A673 (cell line): ENCODE data around the gene IQUB. TPM values are rescaled to one million over a fixed set of nuclear protein-coding genes. Genes with fewer than 3 reads are reported as not detected.

Experiments
- BruUV-seq: library from RNA; stranded (reverse); fragments of 400-500 nt; replicated peaks from 2 replicates; lab custom pipeline; 2021; lab: Mats Ljungman, UMichigan
- CTCF ChIA-PET: fragments of 300-600 bp; sonication (Branson Sonifier 250); formaldehyde crosslinking; loops from one replicate; lab custom pipeline; 2022; ENCODE audit warnings: antibody characterized with exemption; lab: Charles Lee
- POLR2A ChIA-PET: fragments of 300-600 bp; sonication (Branson Sonifier 250); formaldehyde crosslinking; loops from one replicate; lab custom pipeline; 2022; ENCODE audit warnings: antibody characterized with exemption; ENCODE audit not compliant: low non-redundant PET; lab: Charles Lee
- DNase-seq: peaks from one replicate; pipeline ENCODE4 v3.0.0-alpha.2; 2015; ENCODE audit warnings: low spot score
- H3K27ac ChIP-seq: fragments of 200-600 bp; sonication (generic); 2 replicates; pipeline ENCODE4 v1.5.1; 2016; ENCODE audit warnings: mixed run types, low read depth, mild to moderate bottlenecking, mixed read lengths, antibody characterized with exemption, low read length; ENCODE audit not compliant: poor library complexity, severe bottlenecking
- H3K27me3 ChIP-seq: fragments of 200-600 bp; sonication (generic); replicated peaks from 2 replicates; pipeline ENCODE4 v1.6.1; 2017; ENCODE audit warnings: mixed run types, low read depth, mild to moderate bottlenecking, mixed read lengths, antibody characterized with exemption, low read length; ENCODE audit not compliant: insufficient read depth, poor library complexity
- H3K36me3 ChIP-seq: fragments of 200-600 bp; sonication (generic); 2 replicates; pipeline ENCODE4 v1.6.1; 2016; ENCODE audit warnings: mixed run types, mild to moderate bottlenecking, mixed read lengths, antibody characterized with exemption, low read length; ENCODE audit not compliant: insufficient read depth, poor library complexity, severe bottlenecking
- H3K4me1 ChIP-seq: fragments of 200-600 bp; sonication (generic); 2 replicates; pipeline ENCODE4 v1.6.1; 2017; ENCODE audit warnings: mixed run types, mild to moderate bottlenecking, mixed read lengths, antibody characterized with exemption, low read length; ENCODE audit not compliant: insufficient read depth, poor library complexity, severe bottlenecking
- H3K4me3 ChIP-seq: fragments of 200-600 bp; sonication (generic); 2 replicates; pipeline ENCODE4 v1.5.1; 2016; ENCODE audit warnings: low read depth, mixed run types, mild to moderate bottlenecking, mixed read lengths, low read length; ENCODE audit not compliant: poor library complexity, severe bottlenecking
- H3K9me3 ChIP-seq: fragments of 200-600 bp; sonication (generic); 2 replicates; pipeline ENCODE4 v1.6.1; 2016; ENCODE audit warnings: mixed run types, low read depth, mild to moderate bottlenecking, mixed read lengths, antibody characterized with exemption, low read length; ENCODE audit not compliant: poor library complexity, severe bottlenecking
- CTCF ChIP-seq: fragments of 300-800, 200-600 bp; sonication (generic); conservative IDR thresholded peaks from 2 replicates; pipeline ENCODE4 v1.5.1; 2017; ENCODE audit warnings: low read depth, mild to moderate bottlenecking, antibody characterized with exemption, low read length, moderate library complexity, mixed read lengths
- EZH2 ChIP-seq: fragments of 200-600 bp; sonication (generic); IDR thresholded peaks from 2 replicates; pipeline ENCODE4 v1.6.1; 2017; ENCODE audit warnings: borderline replicate concordance, low read depth, mild to moderate bottlenecking, mixed read lengths, antibody characterized with exemption, low read length; ENCODE audit not compliant: poor library complexity, severe bottlenecking
- intact Hi-C: fragments of 100-400 bp; cut with micrococcal nuclease; formaldehyde crosslinking; loops from one replicate; pipeline ENCODE4 v1.10.0; 2022; ENCODE audit not compliant: unreplicated experiment
- total RNA-seq: library from RNA; stranded (reverse); gene quantifications from 2 replicates; pipeline ENCODE4 v1.2.3, GENCODE V29; 2021

IQUB gene
- total RNA-seq, 1 experiment from 2014 or later = 0.62 TPM

- CTCF ChIA-PET = interaction anchor here (0.7 kb wide), 1 partner anchor 28 kb away, joined by 4 read pairs; no protein-coding TSS in a partner anchor
- Histone ChIP-seq H3K27ac (no peak overlapping the region), H3K4me3 (no peak overlapping the region), H3K27me3 (no peaks in the 10 kb centered on the region), H3K36me3 (no peaks in the 10 kb centered on the region), H3K4me1 (no peaks in the 10 kb centered on the region), H3K9me3 (no peaks in the 10 kb centered on the region)
- peak; percentile 60 for DNase-seq
- no TSS peak for BruUV-seq
- POLR2A ChIA-PET = interaction anchor here (0.6 kb wide), 1 partner anchor 505 kb away, joined by 11 read pairs; no protein-coding TSS in a partner anchor
- TF ChIP-seq EZH2 (no peak), CTCF (peak; percentile 75)
- intact Hi-C loops = loop anchor here (1.0 to 5.0 kb wide), 3 partner anchors 122 to 292 kb away; no protein-coding TSS in a partner anchor
These were observed 46.2 kb upstream of the IQUB start for GRCh38 chr7:123580406-123581161.

GRCh38 chr7:123579416-123579815 lies 45.0 kb upstream of the IQUB start:
- intact Hi-C loops = no loop called here
- DNase-seq = no peak
- H3K9me3 ChIP-seq = no peaks in the 10 kb centered on the region
- CTCF ChIA-PET = no interaction called here
- H3K4me1 ChIP-seq = no peaks in the 10 kb centered on the region
- no TSS peak for BruUV-seq
- H3K27me3 ChIP-seq = no peaks in the 10 kb centered on the region
- H3K4me3 ChIP-seq = no peak overlapping the region
- no peak overlapping the region for H3K27ac ChIP-seq
- H3K36me3 ChIP-seq = no peaks in the 10 kb centered on the region
- TF ChIP-seq CTCF = no peak
- TF ChIP-seq EZH2 = no peak
- POLR2A ChIA-PET = no interaction called here

GRCh38 chr7:123573896-123574467 lies 39.6 kb upstream of the IQUB start:
- no peak for DNase-seq
- intact Hi-C loops = no loop called here
- no peaks in the 10 kb centered on the region for H3K27me3 ChIP-seq
- no peak overlapping the region for H3K27ac ChIP-seq
- no peaks in the 10 kb centered on the region for H3K9me3 ChIP-seq
- ChIA-PET CTCF (no interaction called here), POLR2A (no interaction called here)
- H3K4me1 ChIP-seq = no peaks in the 10 kb centered on the region
- H3K4me3 ChIP-seq = no peak overlapping the region
- H3K36me3 ChIP-seq = no peaks in the 10 kb centered on the region
- TF ChIP-seq EZH2 (no peak), CTCF (no peak)
- no TSS peak for BruUV-seq
